Aorta (tissue), 5 donors: ENCODE measurements around the gene LRRC71. TPM values are rescaled to one million over a fixed set of nuclear protein-coding genes. Genes with fewer than 3 reads are reported as not detected.

ENCODE experiments used
- ATAC-seq: fragments of 200-7000 bp; cut with Tn5 transposase; one replicate; pipeline ENCODE4 v1.9.1; 2022; ENCODE audit warnings: moderate library complexity; ENCODE audit not compliant: low FRiP score
- DNase-seq, 2 donors: peaks; one replicate each; pipeline ENCODE4 v3.0.0-alpha.2; 2020
- H3K27ac ChIP-seq, 2 donors: one replicate each; pipeline ENCODE4 v1.5.1; 2013; ENCODE audit warnings: low read length in 2 of 2, mild to moderate bottlenecking in 2 of 2, moderate library complexity in 2 of 2, control low read depth in 1 of 2, inconsistent platforms in 1 of 2, low read depth in 1 of 2
- H3K27me3 ChIP-seq, 2 donors: one replicate each; pipeline ENCODE4 v1.6.1; 2013; ENCODE audit warnings: control low read depth in 1 of 2, low read length in 1 of 2, mild to moderate bottlenecking in 1 of 2, moderate library complexity in 1 of 2; ENCODE audit not compliant: insufficient read depth in 2 of 2, control insufficient read depth in 1 of 2
- H3K36me3 ChIP-seq, 2 donors: one replicate each; pipeline ENCODE4 v1.6.1; 2013; ENCODE audit warnings: control low read depth in 1 of 2, low read length in 1 of 2, mild to moderate bottlenecking in 1 of 2; ENCODE audit not compliant: insufficient read depth in 2 of 2, control insufficient read depth in 1 of 2
- H3K4me1 ChIP-seq, 2 donors: one replicate each; pipeline ENCODE4 v1.6.1; 2013; ENCODE audit warnings: low read length in 2 of 2, control low read depth in 1 of 2, mild to moderate bottlenecking in 1 of 2, moderate library complexity in 1 of 2; ENCODE audit not compliant: insufficient read depth in 2 of 2, control insufficient read depth in 1 of 2
- H3K4me3 ChIP-seq, 2 donors: one replicate each; pipeline ENCODE4 v1.5.1; 2013; ENCODE audit warnings: low read length in 2 of 2, control low read depth in 1 of 2, mild to moderate bottlenecking in 1 of 2
- H3K9me3 ChIP-seq: one replicate; pipeline ENCODE4 v1.6.1; 2013; ENCODE audit warnings: mild to moderate bottlenecking, low read length; ENCODE audit not compliant: control insufficient read depth
- WGBS, 2 donors: extraction: QIAGEN DNeasy Blood & Tissue Kit; methylation state at CpG; one replicate each; pipeline ENCODE4 v1.1.7; 2013; 5-methylcytosine and 5-hydroxymethylcytosine counted together
- intact Hi-C, 2 donors: fragments of 100-400 bp; cut with DNase I; formaldehyde crosslinking; loops; one replicate each; pipeline versions ENCODE4 v1.14.2 to v1.15.0; 2022
- polyA plus RNA-seq, 2 donors: library from polyadenylated mRNA; stranded (reverse); fragments of 200-250 nt; gene quantifications; one replicate each; pipeline ENCODE4 v1.2.3, GENCODE V29; 2013
- total RNA-seq, 2 donors: library from RNA; stranded (reverse); fragmentation: NEBNext Ultra II Directional; extraction: Animal tissue kit (Norgen Biotek cat#: 25700); gene quantifications; one replicate each; pipeline ENCODE4 v1.2.1, GENCODE V29; 2021
- donor health status: healthy with polysubstance abuse.
- donor health status: Bipolar disorder and iron deficiency.
- donor health status: DM: no; HTN: no; CAD: no.
- donor health status: DM: no; HTN: no; CAD: no.
- donor health status: DM: yes; HTN: yes; CAD: no.

The LRRC71 gene
- total and polyA plus RNA-seq, 4 donors, result 0.42 to 2.4 (median 1.3) TPM; not detected in 1

DNA sequence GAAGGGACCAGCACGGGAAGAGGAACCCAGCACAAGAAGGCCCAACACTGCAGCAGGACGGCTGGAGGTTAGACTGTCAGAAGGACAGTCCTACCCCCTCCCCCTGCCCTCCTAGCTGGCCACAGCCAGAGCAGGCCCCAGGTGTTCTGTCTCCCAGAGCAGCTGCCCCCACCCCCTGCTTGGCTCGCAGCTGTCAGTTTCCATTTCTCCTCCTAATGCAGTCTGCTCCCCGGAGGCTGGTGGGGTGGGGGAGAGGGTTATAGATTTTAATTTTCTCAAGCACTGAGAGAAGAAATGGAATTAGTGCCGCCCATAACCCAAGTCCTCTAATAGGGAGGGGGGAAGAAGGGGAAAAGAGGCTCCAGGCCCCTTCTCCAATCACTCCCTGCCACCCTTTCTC, 40.0 kb upstream of the LRRC71 start:
- 78 to 85% methylated on average over 5 of the region's 5 CpGs for WGBS, 2 donors
- Histone ChIP-seq H3K36me3 (no peaks in the 10 kb centered on the region), H3K27ac (no peak overlapping the region), H3K9me3 (no peaks in the 10 kb centered on the region), H3K27me3 (no peaks in the 10 kb centered on the region), H3K4me1 (no peaks in the 10 kb centered on the region), H3K4me3 (no peak overlapping the region)
- ATAC-seq (no peak), DNase-seq (no peak)
- intact Hi-C loops, result loop anchor here in 1 of 2 donors (10.0 kb wide), 1 partner anchor 186 kb away; no protein-coding TSS in a partner anchor

DNA sequence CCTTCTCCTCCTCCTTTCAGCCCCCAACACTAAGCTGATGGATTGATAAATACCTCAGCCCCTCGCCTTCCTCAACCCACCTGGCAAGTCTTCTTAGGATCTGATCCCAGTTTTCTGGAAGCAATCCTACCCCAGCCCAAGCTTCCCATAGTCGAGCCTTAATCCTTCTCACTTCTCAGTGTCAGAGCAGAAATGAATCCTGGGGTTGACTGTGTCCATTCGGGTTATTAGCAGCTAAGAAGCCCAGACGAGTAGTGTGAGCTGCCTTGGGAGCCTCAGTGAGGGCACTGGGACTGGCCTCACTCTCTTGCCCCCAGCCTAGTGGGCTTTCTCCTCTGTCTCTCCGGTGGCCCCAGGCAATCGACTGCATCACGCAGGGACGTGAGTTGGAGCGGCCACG, 39.3 kb upstream of the LRRC71 start:
- Histone ChIP-seq H3K36me3 (no peaks in the 10 kb centered on the region), H3K4me3 (no peak overlapping the region), H3K27ac (no peak overlapping the region), H3K27me3 (no peaks in the 10 kb centered on the region), H3K9me3 (no peaks in the 10 kb centered on the region), H3K4me1 (no peaks in the 10 kb centered on the region)
- WGBS, 2 donors, result 63 to 68% methylated on average over 10 of the region's 10 CpGs
- DNase-seq, result no peak
- intact Hi-C loops, result loop anchor here in 1 of 2 donors (10.0 kb wide), 1 partner anchor 186 kb away; no protein-coding TSS in a partner anchor
- ATAC-seq, result no peak

DNA sequence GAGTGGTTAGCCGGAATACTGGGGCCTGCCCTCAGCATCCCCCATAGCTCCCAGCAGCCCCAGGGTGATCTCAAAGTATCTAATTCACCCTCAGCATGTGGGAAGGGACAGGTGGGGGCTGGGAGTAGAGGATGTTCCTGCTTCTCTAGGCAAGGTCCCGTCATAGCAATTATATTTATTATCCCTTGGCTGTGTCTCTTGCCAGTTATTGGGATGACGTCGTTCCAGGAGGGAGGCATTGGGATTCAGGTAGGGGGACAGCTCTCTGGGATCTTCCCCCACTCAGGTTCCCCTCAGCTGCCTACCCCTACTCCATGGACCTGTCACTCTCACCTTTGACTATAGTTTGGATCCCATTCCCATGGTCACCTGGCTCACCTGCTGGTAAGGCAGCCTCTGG, 38.8 kb upstream of the LRRC71 start:
- H3K9me3 ChIP-seq, result no peaks in the 10 kb centered on the region
- WGBS, 2 donors, result 77 to 78% methylated on average over 4 of the region's 4 CpGs
- no peak for ATAC-seq
- no peaks in the 10 kb centered on the region for H3K27me3 ChIP-seq
- intact Hi-C loops, result loop anchor here in 1 of 2 donors (10.0 kb wide), 1 partner anchor 187 kb away; no protein-coding TSS in a partner anchor
- no peak overlapping the region for H3K4me3 ChIP-seq
- no peaks in the 10 kb centered on the region for H3K4me1 ChIP-seq
- H3K36me3 ChIP-seq, result no peaks in the 10 kb centered on the region
- no peak overlapping the region for H3K27ac ChIP-seq
- DNase-seq, result no peak

DNA sequence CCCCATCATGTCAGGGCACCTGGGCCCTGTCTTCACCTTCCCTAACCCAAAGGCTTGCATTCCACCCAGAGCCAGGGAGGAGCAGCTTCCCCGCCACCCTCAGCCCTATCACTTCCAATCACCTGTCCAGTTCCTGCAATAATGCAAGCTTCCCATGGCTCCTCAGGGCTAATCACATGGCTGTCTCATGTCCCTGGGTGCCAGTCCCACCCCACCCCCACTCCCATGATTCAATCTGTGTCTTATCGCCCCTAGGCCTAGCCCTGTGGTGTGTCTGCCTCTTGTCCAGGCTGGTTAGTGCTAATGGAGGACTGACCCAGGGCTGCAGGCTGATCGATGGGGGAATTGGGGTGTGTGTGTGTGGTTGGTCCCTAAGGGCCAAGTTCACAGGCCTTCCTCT, 37.9 kb upstream of the LRRC71 start:
- no peak overlapping the region for H3K4me3 ChIP-seq
- H3K4me1 ChIP-seq, result no peaks in the 10 kb centered on the region
- intact Hi-C loops, result loop anchor here in 1 of 2 donors (10.0 kb wide), 1 partner anchor 188 kb away; no protein-coding TSS in a partner anchor
- no peaks in the 10 kb centered on the region for H3K36me3 ChIP-seq
- no peaks in the 10 kb centered on the region for H3K27me3 ChIP-seq
- no peak overlapping the region for H3K27ac ChIP-seq
- DNase-seq (no peak), ATAC-seq (no peak)
- no peaks in the 10 kb centered on the region for H3K9me3 ChIP-seq
- WGBS, 2 donors, result 82 to 97% methylated on average over 3 of the region's 3 CpGs

DNA sequence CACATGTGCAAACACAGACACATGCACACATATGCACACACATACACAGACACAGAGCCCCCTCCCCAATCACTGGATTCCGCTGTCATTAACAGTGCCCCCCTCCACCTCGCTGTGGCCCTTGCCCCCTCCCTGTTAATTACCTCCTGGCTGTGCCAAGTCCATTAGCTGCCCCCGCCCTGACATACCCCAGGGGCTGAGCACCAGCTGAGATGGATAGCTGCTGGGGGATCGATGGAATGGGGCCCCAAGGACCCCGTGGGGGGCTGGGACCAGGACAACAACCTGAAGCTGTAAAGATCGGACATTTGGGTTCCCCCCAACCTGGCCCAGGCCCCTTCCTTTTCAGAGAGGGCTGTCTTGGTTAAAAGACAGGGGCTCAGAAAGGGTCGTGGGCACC, 36.5 kb upstream of the LRRC71 start:
- WGBS, 2 donors, result 74 to 75% methylated on average over 7 of the region's 7 CpGs
- Histone ChIP-seq H3K9me3 (no peaks in the 10 kb centered on the region), H3K27me3 (no peaks in the 10 kb centered on the region), H3K36me3 (no peaks in the 10 kb centered on the region), H3K27ac (no peak overlapping the region), H3K4me1 (no peaks in the 10 kb centered on the region), H3K4me3 (no peak overlapping the region)
- no peak for ATAC-seq
- DNase-seq, result no peak
- intact Hi-C loops, result loop anchor here in 1 of 2 donors (10.0 kb wide), 1 partner anchor 189 kb away; no protein-coding TSS in a partner anchor

DNA sequence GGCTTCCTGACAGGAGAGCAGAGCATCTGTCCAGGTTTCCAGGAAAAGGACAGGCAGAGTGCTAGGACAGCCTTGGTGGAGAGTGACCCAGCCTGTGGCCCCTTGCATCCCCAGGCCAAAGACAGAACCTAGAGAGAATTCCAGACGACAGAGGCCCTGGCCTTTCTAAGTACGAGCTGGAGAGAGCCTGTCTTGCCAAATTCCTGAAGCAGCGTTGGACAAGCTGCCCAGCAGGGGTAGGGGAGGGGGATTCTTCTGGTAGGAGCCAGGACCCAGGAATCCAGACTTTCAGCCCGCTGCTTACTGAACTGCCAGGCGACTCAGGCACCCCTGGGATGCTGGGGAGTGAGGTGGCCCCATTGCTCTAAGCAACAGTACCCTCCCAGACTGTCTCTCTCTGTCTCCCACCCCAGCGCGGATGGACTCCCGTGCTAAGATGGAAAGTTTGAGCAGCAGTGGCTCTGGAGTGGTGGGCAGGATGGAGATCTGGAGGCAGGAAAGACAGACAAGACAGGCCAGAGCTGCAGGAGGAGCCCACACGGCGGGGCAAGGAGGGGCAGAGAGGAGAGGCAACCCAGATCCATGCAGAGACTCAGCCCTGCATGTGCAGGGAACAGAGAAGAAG, 35.8 kb upstream of the LRRC71 start:
- no peak overlapping the region for H3K4me3 ChIP-seq
- intact Hi-C loops, result loop anchor here (5.0 to 10.0 kb wide), 2 partner anchors 42 to 190 kb away; no protein-coding TSS in a partner anchor
- 45 to 49% methylated on average over 10 of the region's 10 CpGs for WGBS, 2 donors

DNA sequence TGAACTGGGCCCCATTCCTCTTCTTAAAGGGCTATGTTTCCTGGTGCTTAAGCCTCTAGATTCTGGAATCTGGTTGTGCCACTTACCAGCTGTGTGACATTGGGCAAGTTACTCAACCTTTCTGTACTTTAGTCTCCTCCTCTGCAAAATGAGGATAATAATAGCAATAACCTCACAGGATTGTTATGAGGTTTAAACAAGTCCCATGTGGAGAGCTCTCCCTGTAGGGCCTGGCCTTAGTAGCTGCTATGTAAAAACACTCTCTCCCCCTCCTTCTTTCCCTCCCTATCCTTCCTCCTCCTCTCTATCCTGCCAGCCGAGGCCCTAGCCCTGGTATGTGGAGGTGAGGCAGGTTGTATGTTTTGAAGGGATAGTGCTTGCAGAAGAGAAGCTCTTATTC, 35.1 kb upstream of the LRRC71 start:
- H3K4me3 ChIP-seq, result no peak overlapping the region
- no peak overlapping the region for H3K27ac ChIP-seq
- ATAC-seq (no peak), DNase-seq (no peak)
- 11 to 20% methylated on average over 1 of the region's 1 CpG for WGBS, 2 donors
- no peaks in the 10 kb centered on the region for H3K27me3 ChIP-seq
- H3K36me3 ChIP-seq, result no peaks in the 10 kb centered on the region
- no peaks in the 10 kb centered on the region for H3K4me1 ChIP-seq
- intact Hi-C loops, result loop anchor here (5.0 to 10.0 kb wide), 2 partner anchors 43 to 191 kb away; no protein-coding TSS in a partner anchor
- no peaks in the 10 kb centered on the region for H3K9me3 ChIP-seq

More for the DNA sequence above, 35.8 kb upstream of the LRRC71 start:
- DNase-seq (no peak), ATAC-seq (no peak)
- Histone ChIP-seq H3K4me1 (no peaks in the 10 kb centered on the region), H3K27ac (no peak overlapping the region), H3K9me3 (no peaks in the 10 kb centered on the region), H3K36me3 (no peaks in the 10 kb centered on the region), H3K27me3 (no peaks in the 10 kb centered on the region)

DNA sequence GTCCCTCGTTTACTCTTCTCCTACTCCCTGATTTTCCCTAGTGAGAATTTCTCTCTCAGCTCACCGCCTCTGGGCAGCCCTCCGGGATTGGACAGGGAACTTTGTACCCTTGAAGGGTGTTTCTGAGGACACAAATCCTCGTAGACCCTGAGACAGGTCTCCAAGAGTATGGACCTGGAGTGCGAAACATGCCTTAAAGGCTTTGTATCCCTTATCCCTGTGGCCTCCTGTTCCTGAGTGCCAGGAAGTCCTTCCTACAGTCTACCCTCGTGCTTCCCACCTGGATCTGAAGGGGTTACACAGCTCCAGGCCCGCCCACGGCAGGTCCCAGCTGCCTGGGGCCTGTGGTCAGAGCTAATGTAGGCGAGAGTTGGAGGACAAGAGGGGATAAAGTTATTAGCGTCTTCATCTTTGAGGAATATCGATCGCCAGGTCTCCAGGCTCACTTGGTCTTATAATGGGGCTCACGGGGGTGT, 34.5 kb upstream of the LRRC71 start:
- Histone ChIP-seq H3K27me3 (no peaks in the 10 kb centered on the region), H3K9me3 (no peaks in the 10 kb centered on the region), H3K4me1 (no peaks in the 10 kb centered on the region), H3K36me3 (no peaks in the 10 kb centered on the region), H3K27ac (no peak overlapping the region), H3K4me3 (no peak overlapping the region)
- 76 to 81% methylated on average over 13 of the region's 13 CpGs for WGBS, 2 donors
- intact Hi-C loops, result loop anchor here (5.0 to 10.0 kb wide), 2 partner anchors 44 to 191 kb away; no protein-coding TSS in a partner anchor
- ATAC-seq, result no peak
- DNase-seq, result no peak
